ES-I3 (cell line): ENCODE measurements around the gene CDC42BPG.

ENCODE experiments used
- H3K36me3 ChIP-seq: 2 replicates; pipeline ENCODE4 v1.6.1; 2013; ENCODE audit warnings: mild to moderate bottlenecking, low read length, control low read depth, moderate library complexity; ENCODE audit not compliant: insufficient read depth
- H3K4me1 ChIP-seq: 2 replicates; pipeline ENCODE4 v1.6.1; 2013; ENCODE audit warnings: mild to moderate bottlenecking, control low read depth, low read length; ENCODE audit not compliant: insufficient read depth
- H3K9ac ChIP-seq: 2 replicates; pipeline ENCODE4 v1.6.1; 2013; ENCODE audit warnings: low read depth, mild to moderate bottlenecking, low read length, moderate library complexity
- H3K9me3 ChIP-seq: 2 replicates; pipeline ENCODE4 v1.6.1; 2013; ENCODE audit warnings: mild to moderate bottlenecking, low read length, moderate library complexity; ENCODE audit not compliant: control insufficient read depth, insufficient read depth

Gene CDC42BPG

GRCh38 chr11:64786308-64786707 is 58.1 kb downstream of the CDC42BPG start:
- Histone ChIP-seq H3K9ac (no peak overlapping the region), H3K36me3 (no peaks in the 10 kb centered on the region), H3K9me3 (no peaks in the 10 kb centered on the region), H3K4me1 (no peaks in the 10 kb centered on the region)

GRCh38 chr11:64784813-64785581 is 59.5 kb downstream of the CDC42BPG start:
- Histone ChIP-seq H3K36me3 (no peaks in the 10 kb centered on the region), H3K9me3 (no peaks in the 10 kb centered on the region), H3K4me1 (no peaks in the 10 kb centered on the region), H3K9ac (no peak overlapping the region)

- Histone ChIP-seq H3K9ac (peak within 1 kb of the TSS; percentile 84), H3K4me1 (no peaks in the 10 kb centered on the region; the same call in 1 of the 2 replicates), H3K36me3 (peaks cover 27% of the 10 kb centered on the region), H3K9me3 (no peaks in the 10 kb centered on the region)
These were observed 65.8 kb downstream of the CDC42BPG start, which contains the start of gene SF1 for GRCh38 chr11:64778473-64779298. Gene SF1, minus strand, starts transcription at chr11:64778542. Its CDS starts 150 bp downstream, at chr11:64778392.

- peaks cover 32% of the 10 kb centered on the region for H3K36me3 ChIP-seq
- no peaks in the 10 kb centered on the region; the same call in 1 of the 2 replicates for H3K4me1 ChIP-seq
- peak overlapping the region; percentile 72 for H3K9ac ChIP-seq
- no peaks in the 10 kb centered on the region for H3K9me3 ChIP-seq
These were observed 66.3 kb downstream of the CDC42BPG start for GRCh38 chr11:64778223-64778472.

GRCh38 chr11:64777449-64778222 is 66.8 kb downstream of the CDC42BPG start:
- Histone ChIP-seq H3K9me3 (no peaks in the 10 kb centered on the region), H3K36me3 (peaks cover 37% of the 10 kb centered on the region), H3K4me1 (no peaks in the 10 kb centered on the region; the same call in 1 of the 2 replicates), H3K9ac (peak overlapping the region; percentile 84)

- H3K36me3 ChIP-seq, result peaks cover 45% of the 10 kb centered on the region
- no peaks in the 10 kb centered on the region for H3K9me3 ChIP-seq
- H3K9ac ChIP-seq, result peak overlapping the region; percentile 84; the same call in 1 of the 2 replicates
- no peaks in the 10 kb centered on the region; the same call in 1 of the 2 replicates for H3K4me1 ChIP-seq
These were observed 67.6 kb downstream of the CDC42BPG start for GRCh38 chr11:64776875-64777274.

- H3K36me3 ChIP-seq, result peaks cover 48% of the 10 kb centered on the region
- no peaks in the 10 kb centered on the region; the same call in 1 of the 2 replicates for H3K4me1 ChIP-seq
- no peaks in the 10 kb centered on the region for H3K9me3 ChIP-seq
- H3K9ac ChIP-seq, result peak overlapping the region; percentile 84; the same call in 1 of the 2 replicates
These were observed 68.0 kb downstream of the CDC42BPG start for GRCh38 chr11:64776425-64776824.

GRCh38 chr11:64774144-64774543 is 70.3 kb downstream of the CDC42BPG start:
- H3K9me3 ChIP-seq, result no peaks in the 10 kb centered on the region
- H3K9ac ChIP-seq, result no peak overlapping the region
- H3K4me1 ChIP-seq, result no peaks in the 10 kb centered on the region; the same call in 1 of the 2 replicates
- peaks cover 70% of the 10 kb centered on the region for H3K36me3 ChIP-seq
